Stimulated activated CD4-positive, alpha-beta T cell treated with anti-CD3 and anti-CD28 coated beads, Interleukin-15, amount 100 ng/mL, for 24 hours (primary cell): ENCODE data around the gene ITPRIP.
A peak's percentile ranks its signal among the peaks of the same experiment; 100 is the strongest.

Experiments
- DNase-seq: peaks from one replicate; pipeline ENCODE4 v3.0.0-alpha.2; 2020

ITPRIP gene

DNA sequence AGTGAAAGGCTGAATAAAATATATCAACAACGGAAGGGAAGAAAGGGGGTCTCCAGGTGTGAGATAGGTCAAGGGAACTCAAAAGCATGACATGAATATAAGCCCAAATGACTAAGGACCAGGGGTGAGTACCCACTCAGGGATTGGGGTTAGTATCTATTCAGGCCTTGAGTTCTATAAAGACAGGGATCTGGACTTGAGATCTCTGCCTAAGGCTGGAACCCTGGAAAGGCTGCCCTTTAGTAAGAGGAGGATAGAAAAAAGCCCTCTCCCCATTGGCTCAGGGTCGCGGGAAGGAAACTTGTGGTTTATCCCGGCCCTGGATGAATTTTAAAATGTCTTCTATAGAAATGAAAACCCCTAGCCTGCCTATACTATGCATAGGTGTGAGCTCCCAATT, 2.4 kb upstream of the ITPRIP start:
- no peak for DNase-seq

GRCh38 chr10:104340111-104340526, 1.9 kb upstream of the ITPRIP start:
- no peak for DNase-seq

GRCh38 chr10:104339469-104340110, 1.3 kb upstream of the ITPRIP start:
- no peak for DNase-seq

- DNase-seq = peak; percentile 56
These were observed 712 bp downstream of the ITPRIP start for GRCh38 chr10:104337521-104337984.

DNA sequence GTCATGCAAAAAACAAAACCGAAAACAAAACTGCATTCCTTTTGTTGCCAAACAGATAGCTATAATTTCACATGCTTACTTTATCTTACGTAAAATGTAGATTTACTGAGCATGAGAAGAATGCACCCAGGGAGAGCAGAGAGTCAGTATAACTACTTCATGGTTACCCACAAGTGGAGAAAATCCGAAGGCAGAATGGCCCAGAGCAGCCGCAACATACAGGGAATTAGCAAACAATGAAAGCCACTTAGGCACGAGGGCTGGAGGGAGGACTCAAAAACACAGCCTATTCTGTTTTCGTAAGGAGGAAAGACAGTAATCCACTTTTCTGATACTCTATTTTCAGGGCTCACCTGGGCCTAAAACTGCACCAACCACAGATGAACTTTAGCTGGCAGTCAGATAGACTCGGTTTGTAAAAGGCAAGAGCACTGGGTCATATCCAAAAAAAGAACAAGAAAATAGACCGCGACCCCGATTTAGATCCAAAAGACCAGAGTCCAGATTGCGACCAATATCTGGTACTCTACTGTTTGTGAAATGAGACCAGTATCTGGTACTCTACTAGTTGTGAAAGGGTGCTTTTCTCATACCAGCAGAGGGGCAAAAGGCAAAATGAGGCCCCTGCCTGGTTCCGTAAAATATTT, 1.3 kb downstream of the ITPRIP start:
- DNase-seq = no peak

DNA sequence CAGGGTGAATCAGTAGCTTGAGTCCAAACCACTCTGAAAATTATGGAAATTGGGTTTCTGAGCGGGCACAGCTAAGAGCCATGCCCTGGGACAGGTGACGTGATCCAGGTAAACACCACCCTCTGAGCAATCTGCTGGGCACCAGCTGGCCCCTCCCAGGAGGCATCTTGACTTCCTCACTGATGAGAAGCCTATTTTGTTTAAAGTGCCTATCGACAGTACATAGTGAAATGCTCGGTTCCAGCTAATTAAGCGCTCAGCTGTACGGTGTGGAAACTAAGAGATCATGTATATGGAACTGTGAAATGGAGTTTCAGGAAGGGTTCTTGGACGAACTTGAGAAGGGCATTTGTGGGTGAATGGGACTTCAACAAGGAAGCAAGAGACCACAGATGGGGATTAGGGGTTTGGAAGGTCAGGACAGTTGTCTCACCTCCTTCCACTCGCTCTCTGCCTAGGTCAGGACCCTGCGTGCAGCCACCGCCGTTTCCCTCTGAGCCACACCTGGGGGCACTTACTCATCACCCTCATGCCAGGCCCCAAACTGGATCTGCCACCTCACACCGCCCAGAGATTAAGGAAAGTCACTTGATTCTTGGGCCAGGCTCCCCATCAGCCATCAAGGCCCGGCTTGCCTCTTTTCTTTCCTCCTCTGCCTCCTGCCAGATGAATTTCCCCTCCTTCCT, 3.2 kb downstream of the ITPRIP start:
- no peak for DNase-seq

- DNase-seq = no peak
These were observed 3.7 kb downstream of the ITPRIP start for GRCh38 chr10:104334561-104334960.

DNA sequence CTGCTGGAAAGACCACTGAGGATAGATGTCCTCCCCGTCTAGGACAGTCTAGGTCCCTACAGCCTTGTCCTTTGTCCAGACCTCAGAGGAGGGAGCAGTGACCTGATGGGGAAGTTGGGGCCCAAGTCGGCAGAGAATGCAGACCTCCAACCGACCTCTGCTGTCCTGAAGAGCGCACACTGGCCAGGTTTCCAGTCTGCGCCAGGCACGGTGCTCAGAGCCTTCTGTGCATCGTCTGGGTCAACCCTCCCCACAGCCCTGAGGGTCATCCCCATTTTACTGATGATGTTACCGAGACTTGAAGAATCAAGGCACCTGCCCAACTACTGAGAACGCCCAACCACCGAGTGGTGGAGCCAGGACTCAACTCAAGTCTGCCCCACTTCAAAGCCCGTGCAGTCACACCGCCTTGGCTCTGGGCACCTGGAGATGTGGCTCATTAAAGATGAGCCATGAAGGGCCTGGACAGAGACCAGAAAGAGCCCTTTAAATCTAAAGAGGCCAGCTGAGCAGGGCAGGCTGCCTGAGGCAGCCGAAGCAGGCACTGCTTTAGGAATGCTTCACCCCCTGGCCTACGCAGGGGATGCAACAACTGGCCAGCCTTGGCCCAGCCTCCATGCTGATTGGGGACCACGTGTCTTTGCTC, 4.4 kb downstream of the ITPRIP start:
- no peak for DNase-seq

- DNase-seq = peak; percentile 51
These were observed 5.1 kb downstream of the ITPRIP start for GRCh38 chr10:104333032-104333727.

DNA sequence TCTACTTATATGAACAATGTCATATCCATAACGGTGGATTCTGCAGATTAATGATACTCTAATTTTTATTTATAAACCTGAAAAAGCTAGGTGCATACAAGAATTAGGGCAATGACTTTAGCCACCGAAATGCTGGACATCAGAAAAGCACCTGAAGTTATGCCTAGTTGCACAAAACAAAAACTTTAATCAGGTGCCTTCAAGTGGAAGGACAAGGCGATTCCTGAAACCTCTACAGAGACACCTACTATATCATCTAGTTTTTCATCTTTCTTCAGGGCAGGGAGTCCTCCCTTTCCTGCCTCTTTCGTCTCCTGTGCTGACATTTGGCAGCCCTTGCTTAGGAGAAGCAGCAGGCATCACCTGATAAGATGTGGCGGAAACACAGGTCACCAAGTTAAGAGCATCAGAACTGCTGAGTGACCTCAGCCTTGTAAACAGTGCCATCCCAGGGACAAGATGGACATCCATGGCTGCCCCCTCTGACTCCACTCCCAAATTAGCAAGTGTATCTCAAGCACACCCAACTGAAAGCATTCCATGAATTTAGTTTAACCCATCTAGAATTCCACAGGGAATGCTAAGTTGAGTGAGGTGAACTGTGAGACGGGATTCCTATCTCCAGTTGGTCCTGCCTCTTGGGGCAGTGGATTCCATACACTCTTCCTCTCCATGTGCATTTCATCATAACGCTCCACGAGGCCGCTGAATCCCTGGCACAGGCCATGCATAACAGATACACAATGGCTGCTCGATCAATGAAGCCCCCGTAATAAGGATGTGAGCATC, 5.8 kb downstream of the ITPRIP start:
- no peak for DNase-seq

GRCh38 chr10:104331208-104331838, 6.9 kb downstream of the ITPRIP start:
- no peak for DNase-seq

GRCh38 chr10:104330168-104331110, 7.8 kb downstream of the ITPRIP start:
- DNase-seq = no peak

GRCh38 chr10:104329735-104330134, 8.5 kb downstream of the ITPRIP start:
- DNase-seq = no peak

DNA sequence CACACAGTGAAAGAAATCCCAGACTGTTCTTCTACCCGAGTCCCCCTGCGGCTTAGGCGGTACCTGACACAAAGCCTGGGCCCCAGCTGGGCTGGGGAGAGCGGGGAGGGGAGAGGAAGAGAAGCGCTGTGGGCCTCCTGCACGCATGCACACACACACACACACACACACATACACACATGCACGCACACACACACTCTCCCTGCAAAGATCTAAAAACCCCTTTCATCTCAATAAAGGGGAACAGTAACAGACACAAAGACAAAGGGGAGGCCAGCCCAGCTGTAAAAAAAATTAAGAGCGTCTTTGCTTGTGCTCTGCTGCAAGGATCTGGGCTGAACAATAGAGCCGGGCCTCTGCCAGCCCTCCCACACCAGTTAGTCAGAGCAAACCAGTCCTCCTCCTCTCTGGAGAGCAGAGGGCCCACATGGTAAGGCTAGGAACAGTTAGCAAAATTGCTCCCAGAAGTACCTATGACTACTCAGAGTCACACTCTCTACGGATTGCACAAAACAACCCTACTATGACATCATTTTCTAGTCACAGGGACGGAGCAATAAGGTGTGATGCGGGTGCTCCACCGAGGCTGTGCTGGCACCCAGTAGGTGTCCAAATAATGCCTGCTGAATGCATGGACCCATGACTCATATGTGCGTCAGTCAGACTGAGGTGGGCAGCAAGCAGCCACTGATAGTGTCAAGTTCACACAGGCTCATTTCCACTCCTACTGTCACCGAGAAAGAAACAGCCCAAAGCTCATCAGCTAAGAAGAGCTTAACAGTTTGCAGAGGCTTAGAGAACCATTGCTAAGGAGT, 9.2 kb downstream of the ITPRIP start:
- peak; percentile 84 for DNase-seq

GRCh38 chr10:104328646-104328895, 9.7 kb downstream of the ITPRIP start:
- no peak for DNase-seq

- DNase-seq = peak; percentile 45
These were observed 10.3 kb downstream of the ITPRIP start for GRCh38 chr10:104327745-104328645.

DNA sequence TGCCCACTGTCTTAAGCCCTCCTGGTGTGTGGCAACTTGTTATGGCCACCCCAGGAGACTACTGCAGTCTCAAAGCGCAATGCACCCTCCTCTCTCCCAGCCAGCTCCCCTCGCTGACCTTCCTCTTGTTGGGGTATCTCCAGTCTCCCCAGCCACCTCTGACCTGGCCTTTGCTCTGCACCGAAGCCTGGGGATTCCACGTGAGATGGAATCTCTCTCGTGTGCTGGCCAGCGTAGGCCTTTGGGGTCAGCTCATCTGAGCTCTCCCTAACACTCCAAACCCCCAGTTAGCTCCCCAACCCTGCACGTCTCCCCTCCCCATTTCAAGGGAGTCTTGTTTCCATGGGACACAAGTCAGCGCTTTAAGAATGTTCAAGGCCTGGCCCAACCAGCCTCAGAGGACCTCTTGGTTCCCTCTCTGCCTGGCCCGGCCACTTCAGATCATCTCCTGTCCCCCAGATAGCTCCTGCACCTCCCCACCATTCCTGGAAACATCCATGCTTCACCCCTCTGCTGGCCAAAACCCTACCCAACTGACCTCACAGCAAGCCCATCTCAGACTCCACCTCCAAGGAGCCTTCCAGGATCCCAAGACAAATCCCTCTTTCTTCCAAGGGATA, 11.2 kb downstream of the ITPRIP start:
- no peak for DNase-seq
